ENCODE data around the gene PALD1. TPM values are rescaled to one million over a fixed set of nuclear protein-coding genes. Genes with fewer than 3 reads are reported as not detected.

The PALD1 gene
- total RNA-seq, 1 donor = not detected

- no peak for TF ChIP-seq CTCF (IDR thresholded peaks at IDR 0.05; ENCODE audit: insufficient read depth, low read depth, low read length)
- DNase-seq (ENCODE audit: low read depth) = no peak
These were observed 20.6 kb downstream of the PALD1 start for GRCh38 chr10:70498970-70499835.

DNA sequence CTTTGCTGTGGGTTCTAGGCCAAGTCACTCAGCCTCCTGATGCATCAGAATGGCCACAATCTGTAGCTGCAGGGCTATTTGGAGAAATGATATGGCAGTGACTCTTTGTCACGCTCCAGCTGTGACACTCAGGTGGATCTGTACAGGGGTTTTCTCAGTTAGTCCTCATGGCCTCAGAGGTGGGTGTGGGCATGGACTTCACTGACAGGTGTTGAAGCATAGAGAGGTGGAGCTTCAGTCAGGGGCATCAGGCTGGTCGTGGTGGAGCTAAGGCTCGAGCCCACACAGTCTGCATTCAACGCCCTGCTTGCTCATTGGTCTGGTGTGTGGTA is 21.2 kb downstream of the PALD1 start:
- no peak overlapping the region for H3K4me3 ChIP-seq (ENCODE audit: low read depth, low read length)
- TF ChIP-seq CTCF (IDR thresholded peaks at IDR 0.05; ENCODE audit: insufficient read depth, low read depth, low read length) = no peak
- DNase-seq (ENCODE audit: low read depth) = no peak

More at GRCh38 chr10:70498970-70499835, 20.6 kb downstream of the PALD1 start:
- H3K4me3 ChIP-seq (ENCODE audit: low read depth, low read length) = no peak overlapping the region

- no peak for TF ChIP-seq CTCF (IDR thresholded peaks at IDR 0.05; ENCODE audit: insufficient read depth, low read depth, low read length)
- DNase-seq (ENCODE audit: low read depth) = no peak
- no peak overlapping the region for H3K4me3 ChIP-seq (ENCODE audit: low read depth, low read length)
These were observed 21.8 kb downstream of the PALD1 start for GRCh38 chr10:70500368-70500767.

GRCh38 chr10:70500812-70501301 is 22.3 kb downstream of the PALD1 start:
- no peak for TF ChIP-seq CTCF (IDR thresholded peaks at IDR 0.05; ENCODE audit: insufficient read depth, low read depth, low read length)
- H3K4me3 ChIP-seq (ENCODE audit: low read depth, low read length) = no peak overlapping the region
- DNase-seq (ENCODE audit: low read depth) = no peak

DNA sequence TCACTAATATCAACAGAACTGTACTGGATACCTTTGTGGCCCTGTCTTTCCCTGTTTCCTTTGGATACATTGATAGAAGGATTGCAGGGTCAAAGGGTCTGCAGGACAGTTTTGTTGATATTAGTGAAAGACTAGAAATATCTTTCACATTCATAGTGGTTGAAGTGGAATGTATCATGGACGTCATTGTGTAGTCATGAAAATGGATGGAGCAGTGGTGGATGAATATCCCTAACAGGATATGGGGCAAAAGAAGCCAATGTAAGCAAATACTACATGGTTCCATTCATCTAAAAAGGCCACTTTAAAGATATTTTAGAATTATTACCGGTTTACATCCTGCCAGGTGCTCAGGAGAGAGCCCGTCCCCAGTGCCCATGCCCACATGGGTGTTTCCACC is 23.8 kb downstream of the PALD1 start:
- DNase-seq (ENCODE audit: low read depth) = no peak
- TF ChIP-seq CTCF (IDR thresholded peaks at IDR 0.05; ENCODE audit: insufficient read depth, low read depth, low read length) = no peak

DNA sequence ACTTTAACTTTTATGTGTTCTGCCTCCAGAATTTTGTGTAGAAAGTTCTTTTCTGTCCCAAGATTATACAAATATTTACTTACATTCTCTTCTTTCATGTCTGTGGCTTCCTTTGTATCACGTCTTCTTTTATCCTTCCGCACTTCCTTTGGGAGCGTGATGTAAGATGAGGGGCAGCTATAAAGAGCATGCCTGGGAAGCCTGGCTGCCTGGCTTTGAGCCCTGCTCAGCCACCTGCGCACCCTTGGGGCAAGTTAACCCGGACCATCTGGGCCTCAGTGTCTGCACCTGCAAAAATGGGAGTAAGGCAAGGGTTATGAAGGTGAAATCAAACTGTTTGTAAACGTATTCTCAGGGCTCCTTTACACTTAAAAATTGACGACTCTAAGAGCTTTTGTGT is 25.2 kb downstream of the PALD1 start:
- H3K4me3 ChIP-seq (ENCODE audit: low read depth, low read length) = no peak overlapping the region
- no peak for DNase-seq (ENCODE audit: low read depth)
- TF ChIP-seq CTCF (IDR thresholded peaks at IDR 0.05; ENCODE audit: insufficient read depth, low read depth, low read length) = no peak

More for the DNA sequence above, 23.8 kb downstream of the PALD1 start:
- no peak overlapping the region for H3K4me3 ChIP-seq (ENCODE audit: low read depth, low read length)
